ENCODE data around the gene PNKD. TPM values are rescaled to one million over a fixed set of nuclear protein-coding genes. Genes with fewer than 3 reads are reported as not detected.

Gene PNKD
- total RNA-seq, 1 donor from 2014 or later, result 20.0 TPM

DNA sequence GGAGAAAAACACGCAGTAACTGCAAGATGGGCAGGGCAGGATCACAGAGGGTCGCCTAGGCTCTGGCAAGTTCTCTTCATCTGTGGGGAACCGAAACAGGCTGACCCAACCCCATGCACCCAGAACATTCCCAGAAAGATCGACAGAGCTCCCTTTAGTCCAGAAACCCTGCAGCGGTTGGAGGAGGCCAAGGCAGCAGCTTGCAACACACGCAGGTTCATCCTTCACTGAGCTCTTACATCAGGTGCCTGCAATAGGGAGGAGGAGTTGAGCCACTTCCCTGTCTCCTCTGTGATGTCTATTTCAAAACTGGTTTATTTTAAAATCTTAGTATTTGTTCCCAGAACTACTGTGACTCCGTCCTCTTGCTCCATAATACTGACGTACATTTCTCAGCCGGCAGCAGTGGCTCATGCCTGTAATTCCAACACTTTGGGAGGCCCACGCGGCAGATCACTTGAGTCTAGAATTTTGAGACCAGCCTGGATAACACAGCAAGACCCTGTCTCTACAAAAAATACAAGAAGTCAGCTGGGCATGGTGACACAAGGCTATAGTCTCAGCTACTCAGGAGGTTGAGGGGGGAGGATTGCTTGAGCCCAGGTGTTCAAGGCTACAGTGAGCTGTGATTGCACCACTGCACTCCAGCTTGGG is 100.2 kb downstream of the PNKD start:
- no peak for DNase-seq (ENCODE audit: low read depth in 2 of 2)

- DNase-seq (ENCODE audit: low read depth in 2 of 2), result no peak
Measured at GRCh38 chr2:218371983-218372350, 101.6 kb downstream of the PNKD start.

DNA sequence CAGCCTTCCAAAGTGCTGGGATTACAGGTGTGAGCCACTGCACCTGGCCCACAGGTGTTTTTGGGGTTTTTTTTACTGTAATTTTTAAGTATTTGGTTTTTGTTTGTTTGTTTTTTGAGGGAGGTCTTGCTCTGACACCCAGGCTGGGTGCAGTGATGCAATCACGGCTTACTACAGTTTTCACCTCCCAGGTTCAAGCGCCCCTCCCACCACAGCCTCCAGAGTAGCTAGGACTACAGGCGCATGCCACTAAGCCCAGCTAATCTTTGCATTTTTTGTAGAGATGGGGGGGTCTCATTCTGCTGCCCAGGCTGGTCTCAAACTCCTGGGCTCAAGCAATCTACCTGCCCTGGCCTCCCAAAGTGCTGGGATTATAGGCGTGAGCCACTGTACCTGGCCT is 104.5 kb downstream of the PNKD start:
- DNase-seq (ENCODE audit: low read depth in 2 of 2), result no peak

DNA sequence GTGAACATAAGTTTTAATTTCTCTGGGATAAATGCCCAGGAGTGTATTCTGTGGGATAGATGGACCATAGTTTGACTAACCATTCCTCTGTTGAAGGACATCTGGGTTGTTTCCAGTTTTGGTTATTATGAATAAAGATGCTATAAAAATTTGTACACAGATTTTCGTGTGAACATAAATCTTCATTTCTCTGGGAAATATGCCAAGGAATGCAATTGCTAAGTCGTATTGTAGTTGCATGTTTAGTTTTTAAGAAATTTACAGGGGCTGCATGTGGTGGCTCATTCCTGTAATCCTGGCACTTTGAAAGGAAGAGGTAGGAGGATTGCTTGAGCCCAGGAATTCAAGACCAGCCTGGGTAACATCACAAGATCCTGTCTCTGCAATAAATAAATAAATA is 104.9 kb downstream of the PNKD start:
- DNase-seq (ENCODE audit: low read depth in 2 of 2), result peak in 1 of 2 donors; percentile 79

- DNase-seq (ENCODE audit: low read depth in 2 of 2), result no peak
Measured at GRCh38 chr2:218378053-218378452, 107.7 kb downstream of the PNKD start.

DNA sequence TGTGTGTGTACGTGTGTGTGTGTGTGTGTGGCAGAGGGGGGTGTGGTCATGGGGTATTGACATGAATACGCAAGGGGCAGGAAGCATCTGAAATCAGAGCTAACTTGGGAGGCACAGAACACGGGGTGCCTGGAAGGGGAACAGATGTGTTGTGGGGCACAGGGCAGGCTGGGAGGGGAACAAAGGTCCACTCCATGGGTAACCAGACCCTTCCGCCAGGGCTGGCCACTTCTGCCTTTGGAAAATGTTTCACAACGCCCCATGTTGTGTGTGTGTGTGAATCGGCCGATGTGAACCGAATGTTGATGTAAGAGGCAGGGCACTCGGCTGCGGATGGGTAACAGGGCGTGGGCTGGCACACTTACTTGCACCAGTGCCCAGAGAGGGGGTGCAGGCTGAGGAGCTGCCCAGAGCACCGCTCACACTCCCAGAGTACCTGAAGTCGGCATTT is 111.6 kb downstream of the PNKD start, which contains the start of gene SLC11A1:
SLC11A1 (plus strand) TSS at position 358 of the 451 bp plus-strand sequence. CDS start 96 bp downstream, outside the sequence.
- DNase-seq (ENCODE audit: low read depth in 2 of 2), result no peak

DNA sequence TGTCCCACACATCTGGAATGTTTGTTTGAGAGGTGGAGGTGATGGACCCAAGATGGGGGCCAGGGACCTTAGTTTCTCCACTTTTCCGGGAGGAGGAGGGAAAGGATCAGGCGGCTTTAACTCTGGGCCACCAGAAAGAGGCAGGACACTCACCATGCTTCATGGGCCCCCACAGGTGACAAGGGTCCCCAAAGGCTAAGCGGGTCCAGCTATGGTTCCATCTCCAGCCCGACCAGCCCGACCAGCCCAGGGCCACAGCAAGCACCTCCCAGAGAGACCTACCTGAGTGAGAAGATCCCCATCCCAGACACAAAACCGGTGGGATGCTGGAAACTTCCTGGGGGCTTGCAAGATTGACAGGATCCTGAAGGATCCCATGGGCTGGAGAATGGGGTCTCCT is 112.5 kb downstream of the PNKD start:
- DNase-seq (ENCODE audit: low read depth in 2 of 2), result no peak

DNA sequence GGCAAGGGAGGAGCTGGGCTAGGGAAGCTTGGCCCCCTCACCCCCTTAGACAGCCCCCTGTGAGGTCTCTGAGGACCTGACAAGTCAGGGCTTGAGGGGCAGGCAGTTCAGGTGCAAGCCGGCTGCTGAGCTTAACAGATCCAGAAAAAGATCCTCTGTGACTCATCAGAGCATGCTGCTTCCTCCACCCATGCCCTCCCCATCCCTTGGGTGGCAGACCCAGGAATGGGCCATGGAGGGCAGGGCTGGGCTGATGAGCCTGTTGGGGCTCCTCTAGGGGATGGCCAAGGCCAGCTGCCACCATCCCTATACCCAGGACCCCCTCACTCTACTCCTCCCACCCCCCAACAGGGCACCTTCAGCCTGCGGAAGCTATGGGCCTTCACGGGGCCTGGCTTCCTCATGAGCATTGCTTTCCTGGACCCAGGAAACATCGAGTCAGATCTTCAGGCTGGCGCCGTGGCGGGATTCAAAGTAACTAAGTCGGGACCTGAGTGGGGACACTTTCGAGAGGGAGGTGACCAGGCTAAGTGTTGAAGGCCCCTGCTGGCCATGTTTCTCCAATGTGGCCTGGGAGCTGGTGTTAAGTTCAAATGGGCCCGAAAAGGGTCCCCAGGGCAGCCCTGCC is 113.7 kb downstream of the PNKD start:
- no peak for DNase-seq (ENCODE audit: low read depth in 2 of 2)

DNA sequence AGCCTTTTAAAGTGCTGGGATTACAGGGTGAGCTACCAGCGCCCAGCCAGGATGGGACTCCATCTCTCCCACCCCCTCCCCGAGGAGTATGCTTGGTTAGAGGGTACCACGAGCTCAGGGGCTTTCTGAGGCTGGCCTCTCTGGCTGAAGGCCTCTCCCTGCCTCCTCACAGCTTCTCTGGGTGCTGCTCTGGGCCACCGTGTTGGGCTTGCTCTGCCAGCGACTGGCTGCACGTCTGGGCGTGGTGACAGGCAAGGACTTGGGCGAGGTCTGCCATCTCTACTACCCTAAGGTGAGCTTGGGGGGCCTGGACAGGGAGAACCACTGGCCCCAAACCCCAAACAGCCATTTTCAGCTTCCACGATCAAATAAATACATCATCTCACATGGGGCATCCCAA is 114.7 kb downstream of the PNKD start:
- no peak for DNase-seq (ENCODE audit: low read depth in 2 of 2)

DNA sequence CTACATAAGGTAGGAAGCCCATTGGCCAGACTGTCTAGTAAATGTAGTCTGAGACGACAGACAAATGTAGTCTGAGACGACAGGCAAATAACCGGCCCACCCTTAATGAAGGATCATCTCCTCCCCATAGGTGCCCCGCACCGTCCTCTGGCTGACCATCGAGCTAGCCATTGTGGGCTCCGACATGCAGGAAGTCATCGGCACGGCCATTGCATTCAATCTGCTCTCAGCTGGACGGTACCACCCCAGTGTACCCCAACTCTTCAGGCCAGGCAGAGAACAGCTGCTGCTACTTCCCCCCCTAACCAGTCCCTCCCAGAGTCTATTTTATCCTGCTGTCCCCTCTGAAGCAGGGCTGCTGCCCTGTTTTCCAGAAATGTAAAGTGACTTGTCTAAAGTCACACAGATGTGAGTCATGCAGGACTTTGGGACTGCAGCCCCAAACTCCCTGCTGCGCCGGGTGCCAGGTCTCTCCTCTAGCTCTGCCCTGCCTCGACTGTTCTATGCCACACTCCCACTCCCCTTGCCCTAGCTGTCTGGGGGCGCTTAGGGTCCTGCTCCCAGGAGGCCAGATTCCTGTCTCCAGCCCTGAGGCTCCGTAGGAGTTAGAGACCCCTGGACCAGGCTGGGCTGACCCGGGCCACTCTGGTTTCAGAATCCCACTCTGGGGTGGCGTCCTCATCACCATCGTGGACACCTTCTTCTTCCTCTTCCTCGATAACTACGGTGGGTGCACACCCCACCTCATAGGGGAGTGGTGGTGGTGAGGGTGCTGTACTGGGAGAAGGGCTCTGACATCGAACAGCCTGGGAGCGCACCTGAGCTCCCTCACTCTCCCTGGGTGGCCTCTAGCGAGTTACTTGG is 116.4 kb downstream of the PNKD start:
- no peak for DNase-seq (ENCODE audit: low read depth in 2 of 2)

DNA sequence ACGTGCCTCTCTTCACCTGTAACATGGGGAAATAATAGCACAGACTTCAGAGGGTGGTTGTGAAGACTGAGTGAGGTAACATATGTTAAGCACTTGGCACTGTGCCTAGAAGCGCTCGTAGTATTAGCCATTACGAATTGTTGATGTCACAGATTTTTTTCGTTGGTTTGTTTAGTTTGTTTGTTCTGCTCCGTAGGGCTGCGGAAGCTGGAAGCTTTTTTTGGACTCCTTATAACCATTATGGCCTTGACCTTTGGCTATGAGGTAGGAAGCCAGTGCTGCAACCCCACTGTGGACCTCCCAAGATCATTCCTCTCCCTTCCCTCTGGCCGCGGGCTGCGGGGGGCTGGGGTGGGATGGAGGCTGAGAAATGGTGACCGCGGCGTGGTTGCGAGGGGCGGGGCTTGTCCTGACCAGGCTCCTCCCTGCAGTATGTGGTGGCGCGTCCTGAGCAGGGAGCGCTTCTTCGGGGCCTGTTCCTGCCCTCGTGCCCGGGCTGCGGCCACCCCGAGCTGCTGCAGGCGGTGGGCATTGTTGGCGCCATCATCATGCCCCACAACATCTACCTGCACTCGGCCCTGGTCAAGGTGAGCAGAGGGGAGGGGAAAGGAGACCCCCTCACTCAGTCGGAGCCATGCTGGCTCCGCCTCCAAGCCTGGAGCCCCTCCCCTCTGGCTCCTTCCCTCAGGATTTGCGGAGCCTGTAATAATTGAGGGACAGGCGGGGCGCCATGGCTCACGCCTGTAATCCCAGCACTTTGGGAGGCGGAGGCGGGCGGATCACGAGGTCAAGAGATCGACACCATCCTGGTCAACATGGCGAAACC is 117.3 kb downstream of the PNKD start:
- DNase-seq (ENCODE audit: low read depth in 2 of 2), result peak; percentile 63 to 75

DNA sequence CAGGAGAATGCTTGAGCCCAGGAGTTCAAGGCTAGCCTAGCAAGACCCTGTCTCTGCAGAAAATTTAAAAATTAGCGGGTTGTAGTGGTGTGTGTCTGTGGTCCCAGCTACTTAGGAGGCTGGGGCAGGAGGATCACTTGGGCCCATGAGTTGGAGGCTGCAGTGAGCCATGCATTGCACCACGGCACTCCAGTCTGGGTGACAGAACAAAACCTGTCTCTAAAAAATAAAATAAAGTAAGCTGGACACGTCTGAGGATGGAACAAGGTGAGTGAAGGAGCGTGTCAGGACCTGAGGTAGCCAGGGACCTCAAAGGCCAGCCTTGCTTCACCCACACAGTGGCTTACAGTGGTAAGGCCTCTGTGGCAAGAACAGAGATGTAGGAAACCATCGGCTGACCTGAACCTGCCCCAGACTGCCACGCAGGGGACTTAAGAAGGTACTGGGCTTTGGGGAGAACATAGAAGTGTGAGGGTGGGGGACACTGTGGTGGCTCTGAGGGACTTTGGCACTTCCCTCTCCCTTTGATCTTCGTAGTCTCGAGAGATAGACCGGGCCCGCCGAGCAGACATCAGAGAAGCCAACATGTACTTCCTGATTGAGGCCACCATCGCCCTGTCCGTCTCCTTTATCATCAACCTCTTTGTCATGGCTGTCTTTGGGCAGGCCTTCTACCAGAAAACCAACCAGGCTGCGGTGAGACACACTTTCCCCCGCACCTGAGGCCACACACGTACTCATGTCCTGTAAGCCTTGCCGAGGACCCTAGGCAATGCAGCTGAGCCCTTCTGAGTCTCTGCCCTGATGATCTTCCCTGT is 119.2 kb downstream of the PNKD start:
- DNase-seq (ENCODE audit: low read depth in 2 of 2), result no peak

- DNase-seq (ENCODE audit: low read depth in 2 of 2), result no peak
Measured at GRCh38 chr2:218391202-218391601, 120.9 kb downstream of the PNKD start.

DNA sequence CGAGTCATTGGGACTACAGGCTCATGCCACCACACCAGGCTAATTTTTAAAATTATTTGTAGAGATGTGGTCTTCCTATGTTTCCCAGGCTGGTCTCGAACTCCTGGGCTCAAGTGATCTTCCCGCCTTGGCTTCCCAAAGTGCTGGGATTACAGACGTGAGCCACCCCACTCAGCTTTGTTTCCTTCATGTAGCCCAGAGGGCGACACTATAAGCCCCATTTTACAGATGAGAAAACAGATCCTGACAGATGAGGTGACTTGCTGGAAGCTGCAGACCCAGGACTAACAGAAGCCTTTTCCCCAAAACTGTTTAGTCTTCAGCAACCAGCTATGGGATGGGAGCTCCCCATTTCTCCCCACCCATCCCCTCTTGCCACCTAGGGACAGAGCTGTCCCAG is 122.1 kb downstream of the PNKD start:
- no peak for DNase-seq (ENCODE audit: low read depth in 2 of 2)

DNA sequence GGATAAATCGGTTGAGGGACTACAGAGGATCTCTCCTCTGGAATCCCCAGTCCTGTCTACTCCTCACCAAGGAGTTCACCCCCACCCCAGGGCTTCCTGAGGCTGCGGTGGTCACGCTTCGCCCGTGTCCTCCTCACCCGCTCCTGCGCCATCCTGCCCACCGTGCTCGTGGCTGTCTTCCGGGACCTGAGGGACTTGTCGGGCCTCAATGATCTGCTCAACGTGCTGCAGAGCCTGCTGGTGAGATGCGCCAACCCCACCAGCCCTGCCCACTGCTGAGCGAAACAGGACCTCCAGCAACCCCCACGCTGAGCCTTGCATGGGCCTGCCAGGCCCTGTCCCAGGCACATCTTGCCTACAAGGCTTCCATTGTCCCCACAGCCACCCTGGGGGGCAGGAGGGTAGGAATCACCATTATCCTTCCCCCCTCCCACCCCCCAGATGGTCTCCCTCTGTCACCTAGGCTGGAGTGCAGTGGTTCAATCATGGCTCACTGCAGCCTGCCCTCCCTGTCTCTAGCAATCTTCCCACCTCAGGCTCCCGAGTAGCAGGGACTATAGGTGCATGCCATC is 122.7 kb downstream of the PNKD start:
- no peak for DNase-seq (ENCODE audit: low read depth in 2 of 2)

DNA sequence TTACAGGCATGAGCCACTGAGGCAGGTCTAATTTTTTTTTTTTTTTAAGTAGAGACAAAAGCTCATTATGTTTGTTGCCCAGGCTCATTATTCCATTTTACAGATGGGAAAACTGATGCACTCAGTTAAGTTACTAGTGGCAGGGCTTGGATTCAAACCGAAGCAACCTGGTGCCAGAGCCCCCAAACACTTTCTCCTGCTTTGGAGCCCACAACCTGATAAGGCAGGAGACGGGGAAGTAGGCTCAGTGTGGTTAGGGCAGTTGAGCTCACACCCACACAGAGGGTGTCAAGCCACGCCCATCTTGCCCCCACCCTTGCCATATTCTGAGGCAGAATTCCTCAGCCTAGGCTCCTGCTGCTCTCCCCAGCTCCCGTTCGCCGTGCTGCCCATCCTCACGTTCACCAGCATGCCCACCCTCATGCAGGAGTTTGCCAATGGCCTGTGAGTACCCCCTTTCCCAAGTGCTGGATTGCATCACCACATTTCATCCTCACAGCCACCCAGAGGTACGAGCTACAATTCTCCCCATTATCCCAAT is 123.5 kb downstream of the PNKD start:
- no peak for DNase-seq (ENCODE audit: low read depth in 2 of 2)

DNA sequence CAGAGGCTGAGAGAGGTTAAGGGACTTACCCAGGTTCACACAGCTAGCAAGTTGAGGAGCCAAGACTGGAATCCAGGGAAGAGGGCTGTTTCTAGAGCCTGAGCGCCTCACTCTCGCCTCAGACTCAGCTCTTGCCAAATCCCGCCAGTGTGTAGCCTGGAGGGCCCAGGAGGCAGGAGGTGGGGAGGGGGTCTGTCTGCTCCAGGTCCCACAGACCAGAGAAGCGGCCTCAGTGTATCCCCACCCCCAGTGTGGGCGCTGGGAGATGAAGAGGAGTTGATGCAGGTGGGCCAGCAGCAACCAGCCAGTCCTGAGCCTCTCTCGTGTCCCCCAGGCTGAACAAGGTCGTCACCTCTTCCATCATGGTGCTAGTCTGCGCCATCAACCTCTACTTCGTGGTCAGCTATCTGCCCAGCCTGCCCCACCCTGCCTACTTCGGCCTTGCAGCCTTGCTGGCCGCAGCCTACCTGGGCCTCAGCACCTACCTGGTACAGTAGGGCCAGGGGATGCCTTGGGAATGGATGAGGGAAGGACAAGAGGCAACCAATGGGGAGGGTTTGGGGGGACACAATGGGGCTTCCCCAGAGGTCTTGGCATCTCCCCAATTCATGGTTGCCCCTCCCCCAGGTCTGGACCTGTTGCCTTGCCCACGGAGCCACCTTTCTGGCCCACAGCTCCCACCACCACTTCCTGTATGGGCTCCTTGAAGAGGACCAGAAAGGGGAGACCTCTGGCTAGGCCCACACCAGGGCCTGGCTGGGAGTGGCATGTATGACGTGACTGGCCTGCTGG is 124.2 kb downstream of the PNKD start:
- DNase-seq (ENCODE audit: low read depth in 2 of 2), result no peak

DNA sequence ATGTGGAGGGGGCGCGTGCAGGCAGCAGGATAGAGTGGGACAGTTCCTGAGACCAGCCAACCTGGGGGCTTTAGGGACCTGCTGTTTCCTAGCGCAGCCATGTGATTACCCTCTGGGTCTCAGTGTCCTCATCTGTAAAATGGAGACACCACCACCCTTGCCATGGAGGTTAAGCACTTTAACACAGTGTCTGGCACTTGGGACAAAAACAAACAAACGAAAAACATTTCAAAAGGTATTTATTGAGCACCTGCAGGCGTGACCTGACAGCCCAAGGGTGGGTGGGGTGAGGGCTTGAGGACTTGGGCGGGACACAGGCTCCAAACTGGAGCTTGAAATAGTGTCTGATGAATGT is 124.7 kb downstream of the PNKD start:
- no peak for DNase-seq (ENCODE audit: low read depth in 2 of 2)

DNA sequence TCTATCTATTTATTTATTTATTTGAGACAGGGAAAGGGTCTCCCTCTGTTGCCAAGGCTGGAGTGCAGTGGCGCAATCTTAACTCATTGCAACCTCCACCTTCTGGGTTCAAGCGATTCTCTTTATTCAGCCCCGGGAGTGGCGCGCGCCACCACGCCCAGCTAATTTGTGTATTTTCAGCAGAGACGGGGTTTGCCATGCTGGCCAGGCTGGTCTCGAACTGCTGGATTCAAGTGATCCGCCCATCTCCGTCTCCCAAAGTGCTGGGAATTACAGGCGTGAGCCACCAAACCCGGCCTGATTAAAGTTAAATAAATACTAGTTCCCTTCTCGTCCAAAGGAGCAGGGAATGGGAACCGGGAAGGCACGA is 125.1 kb downstream of the PNKD start:
- no peak for DNase-seq (ENCODE audit: low read depth in 2 of 2)
